EL (cell line): Measurements from ENCODE around the gene C9orf50.
"Not testable (repeated sequence)": the region's sequence is repeated elsewhere in the genome, so short reads cannot be mapped to it uniquely, and the experiment has no call there.

Source experiments
- DNase-seq: peaks from one replicate; pipeline ENCODE4 v3.0.0-alpha.2; 2016

The C9orf50 gene

GRCh38 chr9:129648092-129648763, 27.3 kb upstream of the C9orf50 start:
- DNase-seq: peak; percentile 61

GRCh38 chr9:129647635-129648034, 26.7 kb upstream of the C9orf50 start:
- DNase-seq: no peak

- DNase-seq: no peak
These were observed 25.8 kb upstream of the C9orf50 start for GRCh38 chr9:129646654-129647053.

GRCh38 chr9:129646252-129646651, 25.4 kb upstream of the C9orf50 start:
- DNase-seq: no peak

GRCh38 chr9:129644902-129645301, 24.0 kb upstream of the C9orf50 start:
- no peak for DNase-seq

- no peak for DNase-seq
These were observed 23.5 kb upstream of the C9orf50 start for GRCh38 chr9:129644365-129644764.

- no peak for DNase-seq
These were observed 22.8 kb upstream of the C9orf50 start for GRCh38 chr9:129643706-129644105.

- peak; percentile 97 for DNase-seq
These were observed 21.1 kb upstream of the C9orf50 start, which contains the start of gene ASB6 for GRCh38 chr9:129641750-129642585. ASB6 (minus strand) TSS chr9:129642151; CDS start chr9:129641999, 152 bp downstream.

- no peak for DNase-seq
These were observed 20.2 kb upstream of the C9orf50 start for GRCh38 chr9:129640871-129641749.

- DNase-seq: peak; percentile 46
These were observed 19.4 kb upstream of the C9orf50 start for GRCh38 chr9:129640086-129640870.

- no peak for DNase-seq
These were observed 18.8 kb upstream of the C9orf50 start for GRCh38 chr9:129639756-129640085.

GRCh38 chr9:129639034-129639630, 18.2 kb upstream of the C9orf50 start:
- DNase-seq: no peak

GRCh38 chr9:129637673-129638439, 17.0 kb upstream of the C9orf50 start:
- DNase-seq: no peak

- no peak for DNase-seq
These were observed 16.2 kb upstream of the C9orf50 start for GRCh38 chr9:129637102-129637501.

- DNase-seq: not testable (repeated sequence)
These were observed 15.4 kb upstream of the C9orf50 start for GRCh38 chr9:129636343-129636742.

GRCh38 chr9:129635099-129636065, 14.5 kb upstream of the C9orf50 start:
- DNase-seq: no peak

GRCh38 chr9:129633848-129634247, 12.9 kb upstream of the C9orf50 start:
- DNase-seq: no peak

GRCh38 chr9:129633207-129633606, 12.3 kb upstream of the C9orf50 start:
- no peak for DNase-seq

GRCh38 chr9:129632460-129632859, 11.6 kb upstream of the C9orf50 start:
- DNase-seq: peak; percentile 61

GRCh38 chr9:129631674-129632129, 10.8 kb upstream of the C9orf50 start:
- DNase-seq: no peak
